Testis (tissue), 2 donors: Measurements from ENCODE around the gene JCHAIN.

Experiments used
- POLR2A ChIP-seq: fragments of 450-650 bp; IDR thresholded peaks from one replicate; pipeline ENCODE4 v1.6.1; 2017; ENCODE audit warnings: antibody characterized with exemption, mild to moderate bottlenecking, moderate library complexity
- TF ChIP-seq, protein P1 (sequence below), 3 experiments: fragments of 450-650 bp in 2 of 3; fragments of 200-600 bp in 1 of 3; sonication (generic) in 1 of 3; IDR thresholded peaks; one replicate each; pipeline ENCODE4 v1.5.1; 2016 to 2019; ENCODE audit warnings: antibody characterized with exemption in 3 of 3, mild to moderate bottlenecking in 2 of 3, moderate library complexity in 1 of 3

DNA sequence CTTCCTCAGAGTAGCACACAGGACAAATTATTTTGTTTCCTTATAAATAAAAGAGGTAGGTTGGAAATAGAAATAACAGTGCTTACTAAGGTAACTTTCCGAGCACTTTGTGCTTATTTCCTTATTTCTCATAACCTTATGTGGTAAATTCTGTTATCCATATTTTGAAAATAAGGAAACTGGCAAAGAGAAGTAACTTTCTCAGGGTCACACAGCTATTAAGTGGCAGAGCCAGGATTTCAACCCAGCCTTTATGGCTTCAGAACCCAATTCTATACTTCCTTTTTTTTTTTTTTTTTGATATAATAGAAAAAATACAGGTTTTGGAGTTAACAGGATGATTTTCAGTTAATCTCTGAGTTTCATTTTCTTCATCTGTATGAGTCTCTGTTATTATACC lies 25.4 kb upstream of the JCHAIN start:
- TF ChIP-seq, protein P1, sequence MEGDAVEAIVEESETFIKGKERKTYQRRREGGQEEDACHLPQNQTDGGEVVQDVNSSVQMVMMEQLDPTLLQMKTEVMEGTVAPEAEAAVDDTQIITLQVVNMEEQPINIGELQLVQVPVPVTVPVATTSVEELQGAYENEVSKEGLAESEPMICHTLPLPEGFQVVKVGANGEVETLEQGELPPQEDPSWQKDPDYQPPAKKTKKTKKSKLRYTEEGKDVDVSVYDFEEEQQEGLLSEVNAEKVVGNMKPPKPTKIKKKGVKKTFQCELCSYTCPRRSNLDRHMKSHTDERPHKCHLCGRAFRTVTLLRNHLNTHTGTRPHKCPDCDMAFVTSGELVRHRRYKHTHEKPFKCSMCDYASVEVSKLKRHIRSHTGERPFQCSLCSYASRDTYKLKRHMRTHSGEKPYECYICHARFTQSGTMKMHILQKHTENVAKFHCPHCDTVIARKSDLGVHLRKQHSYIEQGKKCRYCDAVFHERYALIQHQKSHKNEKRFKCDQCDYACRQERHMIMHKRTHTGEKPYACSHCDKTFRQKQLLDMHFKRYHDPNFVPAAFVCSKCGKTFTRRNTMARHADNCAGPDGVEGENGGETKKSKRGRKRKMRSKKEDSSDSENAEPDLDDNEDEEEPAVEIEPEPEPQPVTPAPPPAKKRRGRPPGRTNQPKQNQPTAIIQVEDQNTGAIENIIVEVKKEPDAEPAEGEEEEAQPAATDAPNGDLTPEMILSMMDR (IDR thresholded peaks at IDR 0.05), result no peak
- no peak for TF ChIP-seq POLR2A
